Peyer's patch (tissue), 4 donors: ENCODE data around the gene TEX264. TPM values are rescaled to one million over a fixed set of nuclear protein-coding genes. Genes with fewer than 3 reads are reported as not detected.

Experiments
- DNase-seq, 3 donors: peaks; one replicate each; pipeline ENCODE4 v3.0.0-alpha.2; 2017 to 2019
- H3K27ac ChIP-seq, 4 donors: fragments of 200-600 bp; sonication (generic); one replicate each; pipeline ENCODE4 v1.5.1; 2016 to 2019
- H3K27me3 ChIP-seq, 2 donors: fragments of 200-600 bp; sonication (generic); one replicate each; pipeline ENCODE4 v1.5.1; 2019
- H3K36me3 ChIP-seq, 3 donors: fragments of 200-600 bp; sonication (generic); one replicate each; pipeline ENCODE4 v1.5.1; 2016 to 2019
- H3K4me1 ChIP-seq, 4 donors: fragments of 200-600 bp; sonication (generic); one replicate each; pipeline ENCODE4 v1.5.1; 2016 to 2019
- H3K4me3 ChIP-seq, 4 donors: fragments of 200-600 bp; sonication (generic); 1 replicate in 3 of 4; 2 replicates in 1 of 4; pipeline ENCODE4 v1.5.1; 2016 to 2019; ENCODE audit warnings: mild to moderate bottlenecking in 1 of 4
- H3K9me3 ChIP-seq, 4 donors: fragments of 200-600 bp; sonication (generic); one replicate each; pipeline ENCODE4 v1.5.1; 2016 to 2019; ENCODE audit warnings: mild to moderate bottlenecking in 1 of 4
- CTCF ChIP-seq, 6 experiments: fragments of 450-650 bp in 4 of 6; fragments of 200-600 bp in 2 of 6; sonication (generic) in 1 of 6; IDR thresholded peaks; one replicate each; pipeline ENCODE4 v1.5.1; 2017 to 2019; ENCODE audit warnings: antibody characterized with exemption in 6 of 6, mild to moderate bottlenecking in 3 of 6, moderate library complexity in 1 of 6
- POLR2A ChIP-seq, 2 donors: fragments of 450-650 bp; IDR thresholded peaks; one replicate each; pipeline ENCODE4 v1.5.1; 2017; ENCODE audit warnings: antibody characterized with exemption in 2 of 2, mild to moderate bottlenecking in 2 of 2, moderate library complexity in 2 of 2
- total RNA-seq, 4 donors: library from RNA; depleted of rRNA; stranded (reverse); fragments of >200 nt; gene quantifications; one replicate each; pipeline ENCODE4 v1.1.0, GENCODE V29; 2016

TEX264 gene
- total RNA-seq, 4 donors from 2014 or later, result 22.3 to 118 (median 83.2) TPM

DNA sequence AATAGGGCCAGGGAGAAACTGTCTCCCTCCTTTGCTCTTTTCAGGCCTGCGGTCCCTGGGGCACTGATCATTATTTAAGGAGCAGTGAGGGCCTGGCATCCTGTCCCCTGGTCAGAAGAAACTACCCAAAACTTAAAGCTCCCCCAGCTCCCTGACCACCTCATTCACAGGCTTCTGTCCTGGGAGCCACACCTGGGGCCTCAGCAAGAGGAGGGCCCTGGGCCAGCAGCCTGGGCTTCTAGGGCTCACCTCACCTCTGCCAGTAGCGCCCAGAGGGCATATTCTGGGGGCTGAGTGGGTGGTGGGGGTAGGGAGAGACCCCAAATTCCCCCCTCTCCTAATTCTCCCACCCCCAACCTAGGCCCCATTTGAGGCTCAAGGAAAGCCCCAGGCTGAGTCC lies 31.1 kb downstream of the TEX264 start:
- H3K27ac ChIP-seq, result no peak overlapping the region
- TF ChIP-seq POLR2A (IDR thresholded peaks at IDR 0.05), result no peak
- no peak for TF ChIP-seq CTCF (IDR thresholded peaks at IDR 0.05)
- peaks cover 0 to 67% (median 0%) of the 10 kb centered on the region in 3 donors for H3K36me3 ChIP-seq
- H3K4me1 ChIP-seq, result peaks cover 0 to 8% (median 0%) of the 10 kb centered on the region in 4 donors
- no peak for DNase-seq
- H3K27me3 ChIP-seq, result no peaks in the 10 kb centered on the region
- H3K4me3 ChIP-seq, result no peak overlapping the region
- no peaks in the 10 kb centered on the region for H3K9me3 ChIP-seq

DNA sequence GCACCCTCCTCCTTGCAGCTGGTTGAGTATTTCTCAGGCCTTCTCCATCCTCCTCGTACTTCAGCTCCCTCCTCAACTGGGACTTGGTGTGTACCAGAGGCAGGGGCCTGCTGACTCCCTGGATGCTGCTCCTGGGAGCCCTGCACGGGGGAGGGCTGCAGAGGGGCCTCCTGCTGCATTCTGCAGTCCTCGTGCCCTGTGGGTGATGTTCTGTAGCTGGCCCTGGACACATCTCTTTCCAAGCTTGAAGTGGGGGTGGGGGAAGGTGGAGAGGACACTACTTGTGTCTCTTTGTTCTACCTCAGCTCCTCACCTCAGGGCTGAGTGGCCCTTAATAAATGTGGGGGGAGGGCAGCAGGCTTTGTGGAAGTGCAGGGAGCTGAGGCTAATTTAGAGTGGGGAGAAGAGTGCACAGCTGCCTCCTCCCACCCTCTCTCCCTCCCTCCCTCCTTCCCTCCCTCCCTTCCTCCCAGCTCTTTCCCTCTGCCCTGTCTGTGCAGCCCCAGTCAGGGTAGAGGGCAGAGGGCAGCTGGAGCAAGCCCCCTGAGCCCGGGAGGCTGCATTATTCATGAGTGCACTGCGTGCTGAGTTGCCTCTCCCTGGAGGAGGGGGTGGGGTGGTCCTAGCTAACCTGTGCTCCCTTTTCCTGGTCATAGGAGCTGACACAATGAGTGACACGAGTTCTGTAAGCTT lies 32.2 kb downstream of the TEX264 start:
- no peaks in the 10 kb centered on the region for H3K9me3 ChIP-seq
- no peak overlapping the region for H3K4me3 ChIP-seq
- H3K27ac ChIP-seq, result no peak overlapping the region
- peaks cover 0 to 61% (median 0%) of the 10 kb centered on the region in 3 donors for H3K36me3 ChIP-seq
- H3K4me1 ChIP-seq, result peaks cover 0 to 9% (median 0%) of the 10 kb centered on the region in 4 donors
- TF ChIP-seq CTCF (IDR thresholded peaks at IDR 0.05) (no peak), POLR2A (IDR thresholded peaks at IDR 0.05) (no peak)
- DNase-seq, result peak in 1 of 3 donors; percentile 39
- no peaks in the 10 kb centered on the region for H3K27me3 ChIP-seq

DNA sequence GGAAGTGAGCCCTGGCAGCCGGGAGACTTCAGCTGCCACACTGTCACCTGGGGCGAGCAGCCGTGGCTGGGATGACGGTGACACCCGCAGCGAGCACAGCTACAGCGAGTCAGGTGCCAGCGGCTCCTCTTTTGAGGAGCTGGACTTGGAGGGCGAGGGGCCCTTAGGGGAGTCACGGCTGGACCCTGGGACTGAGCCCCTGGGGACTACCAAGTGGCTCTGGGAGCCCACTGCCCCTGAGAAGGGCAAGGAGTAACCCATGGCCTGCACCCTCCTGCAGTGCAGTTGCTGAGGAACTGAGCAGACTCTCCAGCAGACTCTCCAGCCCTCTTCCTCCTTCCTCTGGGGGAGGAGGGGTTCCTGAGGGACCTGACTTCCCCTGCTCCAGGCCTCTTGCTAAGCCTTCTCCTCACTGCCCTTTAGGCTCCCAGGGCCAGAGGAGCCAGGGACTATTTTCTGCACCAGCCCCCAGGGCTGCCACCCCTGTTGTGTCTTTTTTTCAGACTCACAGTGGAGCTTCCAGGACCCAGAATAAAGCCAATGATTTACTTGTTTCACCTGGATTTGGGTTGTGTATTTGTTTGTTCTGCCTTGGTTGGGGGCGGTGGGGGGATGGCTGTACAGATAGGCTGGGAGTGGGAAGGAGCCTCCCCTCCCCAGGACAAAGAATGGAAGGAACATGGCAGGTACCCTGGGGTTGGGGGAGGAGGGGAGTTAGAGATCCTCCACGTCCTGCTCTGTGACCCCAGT lies 32.9 kb downstream of the TEX264 start:
- peaks cover 0 to 53% (median 0%) of the 10 kb centered on the region in 3 donors for H3K36me3 ChIP-seq
- DNase-seq, result peak in 1 of 3 donors; percentile 16

DNA sequence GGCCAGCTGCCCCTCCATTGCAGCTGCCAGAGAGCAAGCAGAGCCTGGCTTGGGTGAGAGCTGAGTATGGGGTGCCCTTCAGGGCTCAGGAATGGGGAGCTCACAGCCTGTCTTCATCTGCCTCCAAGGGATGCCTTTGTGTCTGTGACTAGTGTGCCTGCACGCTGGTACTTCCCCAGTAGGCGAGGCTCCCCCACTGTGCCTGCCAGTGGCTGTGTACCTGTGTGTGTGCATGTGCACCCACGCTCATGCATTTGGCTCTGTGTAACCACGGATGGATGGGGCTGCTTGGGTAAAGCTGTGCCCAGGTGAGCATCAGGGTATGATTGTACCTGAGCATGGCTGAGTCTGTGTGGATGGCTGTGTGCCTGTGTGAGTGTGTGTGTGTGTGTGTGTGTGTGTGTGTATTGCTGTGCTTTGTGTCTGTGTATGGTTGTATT lies 33.5 kb downstream of the TEX264 start:
- peaks cover 0 to 9% (median 0%) of the 10 kb centered on the region in 4 donors for H3K4me1 ChIP-seq
- H3K27ac ChIP-seq, result no peak overlapping the region
- no peak for TF ChIP-seq POLR2A (IDR thresholded peaks at IDR 0.05)
- TF ChIP-seq CTCF (IDR thresholded peaks at IDR 0.05), result no peak
- no peaks in the 10 kb centered on the region for H3K9me3 ChIP-seq
- peak in 1 of 3 donors; percentile 28 for DNase-seq
- H3K4me3 ChIP-seq, result no peak overlapping the region
- no peaks in the 10 kb centered on the region for H3K27me3 ChIP-seq
- peaks cover 0 to 47% (median 0%) of the 10 kb centered on the region in 3 donors for H3K36me3 ChIP-seq

More for the DNA sequence above, 32.9 kb downstream of the TEX264 start:
- no peaks in the 10 kb centered on the region for H3K27me3 ChIP-seq
- no peak overlapping the region for H3K4me3 ChIP-seq
- H3K9me3 ChIP-seq, result no peaks in the 10 kb centered on the region
- H3K27ac ChIP-seq, result no peak overlapping the region
- no peak for TF ChIP-seq CTCF (IDR thresholded peaks at IDR 0.05)
- no peak for TF ChIP-seq POLR2A (IDR thresholded peaks at IDR 0.05)
- peaks cover 0 to 9% (median 0%) of the 10 kb centered on the region in 4 donors for H3K4me1 ChIP-seq

- peak in 1 of 3 donors; percentile 8 for DNase-seq
Measured at GRCh38 chr3:51705276-51706020, 34.4 kb downstream of the TEX264 start.

More at GRCh38 chr3:51705276-51706020, 34.4 kb downstream of the TEX264 start:
- Histone ChIP-seq H3K27me3 (no peaks in the 10 kb centered on the region), H3K9me3 (no peaks in the 10 kb centered on the region), H3K36me3 (peaks cover 0 to 38% (median 0%) of the 10 kb centered on the region in 3 donors), H3K27ac (no peak overlapping the region), H3K4me1 (peaks cover 0 to 9% (median 0%) of the 10 kb centered on the region in 4 donors), H3K4me3 (no peak overlapping the region)
- TF ChIP-seq POLR2A (IDR thresholded peaks at IDR 0.05), result no peak
- TF ChIP-seq CTCF (IDR thresholded peaks at IDR 0.05), result no peak
